DMS153 (cell line): ENCODE data around the gene OR51B6.
A peak's percentile ranks its signal among the peaks of the same experiment; 100 is the strongest.
"Not testable (repeated sequence)": the region's sequence is repeated elsewhere in the genome, so short reads cannot be mapped to it uniquely, and the experiment has no call there.

ENCODE experiments used
- DNase-seq: peaks from one replicate; lab custom pipeline; 2025; lab: John Stamatoyannopoulos, UW

The OR51B6 gene

DNA sequence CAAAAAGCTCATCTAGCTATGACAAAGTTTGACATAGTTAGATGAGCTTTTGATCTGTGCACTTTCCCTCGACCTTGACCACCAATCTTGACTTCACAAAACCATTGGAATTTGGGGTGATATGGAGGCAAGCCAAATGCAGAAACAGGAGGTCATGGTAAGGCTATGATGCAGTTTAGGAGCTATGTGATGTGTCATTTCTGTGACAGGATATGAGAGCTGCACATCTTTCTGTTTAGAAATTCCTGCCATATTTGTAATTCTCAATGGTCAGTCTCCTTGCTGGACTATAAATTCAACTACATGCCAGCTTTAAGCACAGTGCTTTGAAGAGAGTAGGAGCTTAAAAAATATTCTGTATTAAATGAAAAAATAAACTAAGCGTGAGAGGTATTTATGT, 12.9 kb downstream of the OR51B6 start:
- no peak for DNase-seq

- not testable (repeated sequence) for DNase-seq
Observed at GRCh38 chr11:5366365-5366764, 15.1 kb downstream of the OR51B6 start.

DNA sequence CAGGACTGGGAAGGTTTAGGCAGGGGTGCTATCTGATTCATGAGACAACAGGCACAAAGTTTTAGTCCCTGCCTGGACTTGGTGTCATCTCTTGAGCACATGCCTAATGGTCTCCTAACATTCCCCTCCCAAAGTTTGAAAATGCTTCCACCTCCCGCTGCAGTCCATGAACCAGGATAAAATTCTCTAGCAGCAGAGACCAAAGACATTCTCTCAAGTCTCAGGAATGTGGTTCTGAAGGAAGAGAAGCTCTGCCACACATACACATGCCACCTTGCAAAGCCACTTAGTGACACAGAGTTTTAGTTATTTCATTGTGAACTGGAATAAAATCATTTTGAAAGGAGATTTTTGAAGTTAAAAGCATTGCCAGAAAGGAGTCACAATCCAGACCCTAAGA, 15.5 kb downstream of the OR51B6 start:
- DNase-seq, result no peak

- DNase-seq, result no peak
Observed at GRCh38 chr11:5367448-5368074, 16.3 kb downstream of the OR51B6 start.

DNA sequence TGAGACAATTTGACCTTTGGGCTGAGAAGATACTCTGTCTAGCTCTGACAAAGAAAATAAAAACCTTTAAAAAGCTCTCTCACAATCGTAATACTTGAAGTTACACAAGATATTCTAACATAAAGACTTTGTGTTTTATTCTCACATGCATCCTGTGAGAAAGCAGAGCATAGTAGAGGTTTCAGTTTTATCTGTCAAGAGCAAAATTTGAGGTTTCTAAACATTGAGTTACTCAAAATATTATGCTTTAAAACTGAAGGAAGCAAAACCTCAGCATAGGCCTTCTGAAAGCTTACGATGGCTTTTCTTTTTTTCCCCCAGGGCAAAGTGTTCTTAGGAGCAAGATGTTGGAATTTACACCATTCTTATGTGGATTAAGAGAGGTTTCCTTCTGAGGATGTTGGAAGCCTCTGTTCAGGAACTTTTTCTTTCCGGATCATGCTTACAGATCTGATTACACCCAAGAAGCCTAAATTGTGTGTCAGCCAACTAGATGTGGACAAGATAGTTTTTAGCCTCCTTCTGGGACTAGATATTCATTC, 17.3 kb downstream of the OR51B6 start:
- DNase-seq, result no peak

DNA sequence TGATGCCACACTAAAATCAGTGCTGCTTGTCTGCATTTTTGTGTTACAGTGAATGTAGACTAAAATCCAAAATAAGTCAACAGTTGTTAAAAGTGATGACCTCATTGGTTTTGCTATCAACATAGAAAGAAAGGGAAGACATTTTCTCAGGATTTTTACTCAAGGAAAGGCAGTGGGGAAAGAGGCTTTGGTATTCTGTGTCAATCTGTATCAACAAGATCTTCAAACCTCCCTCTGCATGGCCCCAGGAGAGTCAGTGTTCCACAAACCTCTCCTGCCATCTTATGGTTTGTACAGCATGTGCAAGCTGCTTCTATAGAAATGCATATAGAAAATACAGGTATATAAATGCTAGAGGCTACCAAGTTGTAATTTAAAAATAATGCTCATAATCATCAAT, 18.5 kb downstream of the OR51B6 start:
- no peak for DNase-seq

GRCh38 chr11:5380740-5381342, 29.5 kb downstream of the OR51B6 start:
- peak; percentile 29 for DNase-seq

DNA sequence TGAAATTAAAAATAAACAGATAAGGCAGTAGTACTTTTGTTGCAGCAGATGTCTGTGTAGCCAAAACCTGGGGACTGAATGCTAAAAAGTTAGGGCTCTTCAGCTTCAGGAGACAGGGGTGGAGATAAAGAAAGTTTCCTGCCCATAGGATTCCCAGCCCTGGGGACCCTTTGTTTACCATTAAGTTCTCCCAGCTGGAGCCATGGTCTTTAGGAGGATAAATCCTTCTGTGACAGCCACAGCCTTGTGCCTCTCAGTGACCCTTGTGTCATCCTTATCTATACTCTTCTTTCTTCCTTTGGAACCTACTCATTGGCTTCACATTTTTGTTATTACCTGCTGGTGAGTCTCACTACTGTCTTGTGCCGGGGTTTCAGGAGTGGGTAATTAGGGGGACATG, 32.3 kb downstream of the OR51B6 start, which contains the start of gene OR51M1:
TSS of gene OR51M1 (plus strand) at position 237 of the 400 bp plus-strand sequence. CDS start 5,587 bp downstream, outside the sequence.
- no peak for DNase-seq

GRCh38 chr11:5384335-5384734, 33.0 kb downstream of the OR51B6 start:
- DNase-seq, result no peak

DNA sequence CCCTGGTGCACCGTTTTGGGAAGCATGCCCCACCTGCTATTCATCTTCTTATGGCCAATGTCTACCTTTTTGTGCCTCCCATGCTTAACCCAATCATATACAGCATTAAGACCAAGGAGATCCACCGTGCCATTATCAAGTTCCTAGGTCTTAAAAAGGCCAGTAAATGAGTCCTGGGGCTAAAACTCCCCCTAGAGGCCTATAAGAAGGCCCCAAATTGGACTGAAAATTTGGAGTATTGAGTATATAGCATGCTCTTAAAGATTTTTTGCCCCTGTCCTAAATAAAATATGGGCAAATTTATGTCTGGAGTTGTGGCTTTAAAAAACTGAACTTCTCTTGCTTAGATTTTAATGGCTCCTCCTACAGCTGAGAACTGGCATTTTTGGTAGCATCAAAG, 38.9 kb downstream of the OR51B6 start:
- DNase-seq, result no peak

- DNase-seq, result no peak
Observed at GRCh38 chr11:5394091-5394490, 42.8 kb downstream of the OR51B6 start.

GRCh38 chr11:5398936-5399335, 47.6 kb downstream of the OR51B6 start:
- no peak for DNase-seq
